ENCODE measurements around the gene CNNM2.

CNNM2 gene

DNA sequence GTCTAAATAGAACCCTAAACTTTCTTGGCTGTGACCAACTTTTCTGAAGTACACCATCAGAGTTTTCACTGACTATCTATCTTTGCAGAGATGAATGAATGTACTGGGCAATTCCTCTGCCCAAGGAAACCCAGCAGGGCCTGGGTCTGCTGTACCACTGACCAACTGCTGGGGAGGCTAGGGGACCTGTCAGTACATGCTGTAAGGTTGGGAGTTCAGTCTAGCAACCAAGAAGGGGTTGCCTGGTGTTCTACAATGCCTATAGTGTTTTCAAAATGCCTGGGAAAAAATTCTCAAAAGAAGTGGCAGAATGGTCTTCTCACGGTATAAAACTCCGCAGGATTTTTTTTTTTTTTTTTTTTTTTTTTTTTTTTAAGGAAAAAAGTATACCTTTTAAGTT is 168.7 kb downstream of the CNNM2 start (continued):
- TF ChIP-seq ZNF473 (tag by site-specific recombination; IDR thresholded peaks at IDR 0.05) (no peak), OSR2 (tag by site-specific recombination; IDR thresholded peaks at IDR 0.05) (no peak), ZNF501 (tag by site-specific recombination; IDR thresholded peaks at IDR 0.05) (no peak), ZNF792 (tag by site-specific recombination; IDR thresholded peaks at IDR 0.05) (no peak), ZNF394 (tag by site-specific recombination; IDR thresholded peaks at IDR 0.05; ENCODE audit: borderline replicate concordance) (no peak)

DNA sequence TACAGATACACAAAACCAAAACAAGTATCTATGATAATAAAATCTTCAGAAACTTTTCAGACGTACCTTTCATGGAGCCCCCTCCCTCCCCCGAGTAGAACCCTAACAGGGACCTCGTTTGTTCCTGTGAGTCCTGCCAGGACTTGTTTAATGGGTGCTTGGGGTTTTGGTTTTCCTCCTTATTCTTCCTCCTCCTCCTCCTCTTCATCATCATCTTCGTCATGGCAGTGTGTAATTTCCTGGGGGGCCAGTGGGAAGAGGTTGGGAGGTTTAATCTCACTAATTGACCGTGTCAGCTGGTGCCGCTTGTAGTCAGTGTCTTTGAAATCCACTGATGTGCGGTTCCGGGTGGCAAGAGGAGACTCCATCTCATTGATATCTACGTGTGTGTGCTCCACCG is 171.4 kb downstream of the CNNM2 start:
- peak; percentile 91 for TF ChIP-seq ZNF513 (tag by site-specific recombination; IDR thresholded peaks at IDR 0.05)
- TF ChIP-seq ZNF670 (tag by site-specific recombination; IDR thresholded peaks at IDR 0.05; ENCODE audit: low read depth) = no peak
- Histone ChIP-seq H3K36me3 (ENCODE audit: control insufficient read depth in 2 of 2, insufficient read depth in 1 of 2, low read length in 2 of 2) (peaks cover 21 to 93% of the 10 kb centered on the region in 2 experiments), H3K9me3 (ENCODE audit: control insufficient read depth, insufficient read depth, low read depth, low read length) (no peaks in the 10 kb centered on the region), H3K27ac (ENCODE audit: extremely low read depth, low read depth, low read length) (no peak overlapping the region), H3K4me1 (ENCODE audit: control insufficient read depth, insufficient read depth, low read length) (no peaks in the 10 kb centered on the region), H3K4me3 (ENCODE audit: low read depth, low read length) (no peak overlapping the region)
- ChIA-PET POLR2A (no interaction called here), CTCF (interaction anchor here (0.7 kb wide), 2 partner anchors 155 to 504 kb away, joined by 3 read pairs; no protein-coding TSS in a partner anchor)

DNA sequence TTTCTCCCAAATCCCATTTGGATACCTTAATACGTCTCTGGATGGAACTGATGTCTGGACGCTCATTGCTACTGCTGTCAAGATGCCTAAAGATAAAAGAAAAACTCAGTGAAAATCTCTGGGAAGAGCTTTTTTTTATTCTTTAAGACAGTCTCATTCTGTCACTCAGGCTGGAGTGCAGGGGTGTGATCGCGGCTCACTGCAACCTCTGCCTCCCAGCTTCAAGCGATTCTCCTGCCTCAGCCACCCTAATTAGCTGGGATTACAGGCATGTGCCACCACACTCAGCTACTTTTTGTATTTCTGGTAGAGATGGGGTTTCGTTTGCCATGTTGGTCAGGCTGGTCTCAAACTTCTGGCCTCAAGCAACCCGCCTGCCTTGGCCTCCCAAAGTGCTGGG is 172.8 kb downstream of the CNNM2 start:
- Histone ChIP-seq H3K36me3 (ENCODE audit: control insufficient read depth in 2 of 2, insufficient read depth in 1 of 2, low read length in 2 of 2) (peaks cover 21 to 88% of the 10 kb centered on the region in 2 experiments), H3K4me1 (ENCODE audit: control insufficient read depth, insufficient read depth, low read length) (no peaks in the 10 kb centered on the region), H3K4me3 (ENCODE audit: low read depth, low read length) (no peak overlapping the region), H3K27ac (ENCODE audit: extremely low read depth, low read depth, low read length) (no peak overlapping the region), H3K9me3 (ENCODE audit: control insufficient read depth, insufficient read depth, low read depth, low read length) (no peaks in the 10 kb centered on the region)
- ChIA-PET POLR2A (interaction anchor here (0.8 kb wide), 1 partner anchor 153 kb away, joined by 3 read pairs; no protein-coding TSS in a partner anchor), CTCF (interaction anchor here (0.7 kb wide), 1 partner anchor 861 kb away, joined by 3 read pairs; no protein-coding TSS in a partner anchor)
- TF ChIP-seq, protein P1, sequence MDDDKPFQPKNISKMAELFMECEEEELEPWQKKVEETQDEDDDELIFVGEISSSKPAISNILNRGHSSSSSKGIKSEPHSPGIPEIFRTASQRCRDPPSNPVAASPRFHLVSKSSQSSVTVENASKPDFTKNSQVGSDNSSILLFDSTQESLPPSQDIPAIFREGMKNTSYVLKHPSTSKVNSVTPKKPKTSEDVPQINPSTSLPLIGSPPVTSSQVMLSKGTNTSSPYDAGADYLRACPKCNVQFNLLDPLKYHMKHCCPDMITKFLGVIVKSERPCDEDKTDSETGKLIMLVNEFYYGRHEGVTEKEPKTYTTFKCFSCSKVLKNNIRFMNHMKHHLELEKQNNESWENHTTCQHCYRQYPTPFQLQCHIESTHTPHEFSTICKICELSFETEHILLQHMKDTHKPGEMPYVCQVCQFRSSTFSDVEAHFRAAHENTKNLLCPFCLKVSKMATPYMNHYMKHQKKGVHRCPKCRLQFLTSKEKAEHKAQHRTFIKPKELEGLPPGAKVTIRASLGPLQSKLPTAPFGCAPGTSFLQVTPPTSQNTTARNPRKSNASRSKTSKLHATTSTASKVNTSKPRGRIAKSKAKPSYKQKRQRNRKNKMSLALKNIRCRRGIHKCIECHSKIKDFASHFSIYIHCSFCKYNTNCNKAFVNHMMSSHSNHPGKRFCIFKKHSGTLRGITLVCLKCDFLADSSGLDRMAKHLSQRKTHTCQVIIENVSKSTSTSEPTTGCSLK (tag by site-specific recombination; IDR thresholded peaks at IDR 0.05) = no peak
- no peak for TF ChIP-seq ZNF184 (tag by site-specific recombination; IDR thresholded peaks at IDR 0.05)
- TF ChIP-seq KLF7 (tag by site-specific recombination; IDR thresholded peaks at IDR 0.05; ENCODE audit: borderline replicate concordance) = no peak
- no peak for TF ChIP-seq ZNF24 (tag by site-specific recombination; IDR thresholded peaks at IDR 0.05)
- no peak for TF ChIP-seq ZNF423 (tag by site-specific recombination; IDR thresholded peaks at IDR 0.05)
- TF ChIP-seq ZFP69B (tag by site-specific recombination; IDR thresholded peaks at IDR 0.05) = no peak
- TF ChIP-seq, protein P2, sequence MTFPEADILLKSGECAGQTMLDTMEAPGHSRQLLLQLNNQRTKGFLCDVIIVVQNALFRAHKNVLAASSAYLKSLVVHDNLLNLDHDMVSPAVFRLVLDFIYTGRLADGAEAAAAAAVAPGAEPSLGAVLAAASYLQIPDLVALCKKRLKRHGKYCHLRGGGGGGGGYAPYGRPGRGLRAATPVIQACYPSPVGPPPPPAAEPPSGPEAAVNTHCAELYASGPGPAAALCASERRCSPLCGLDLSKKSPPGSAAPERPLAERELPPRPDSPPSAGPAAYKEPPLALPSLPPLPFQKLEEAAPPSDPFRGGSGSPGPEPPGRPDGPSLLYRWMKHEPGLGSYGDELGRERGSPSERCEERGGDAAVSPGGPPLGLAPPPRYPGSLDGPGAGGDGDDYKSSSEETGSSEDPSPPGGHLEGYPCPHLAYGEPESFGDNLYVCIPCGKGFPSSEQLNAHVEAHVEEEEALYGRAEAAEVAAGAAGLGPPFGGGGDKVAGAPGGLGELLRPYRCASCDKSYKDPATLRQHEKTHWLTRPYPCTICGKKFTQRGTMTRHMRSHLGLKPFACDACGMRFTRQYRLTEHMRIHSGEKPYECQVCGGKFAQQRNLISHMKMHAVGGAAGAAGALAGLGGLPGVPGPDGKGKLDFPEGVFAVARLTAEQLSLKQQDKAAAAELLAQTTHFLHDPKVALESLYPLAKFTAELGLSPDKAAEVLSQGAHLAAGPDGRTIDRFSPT (tag by site-specific recombination; IDR thresholded peaks at IDR 0.05) = no peak
- TF ChIP-seq ZNF223 (tag by site-specific recombination; IDR thresholded peaks at IDR 0.05) = no peak
- TF ChIP-seq RBAK (tag by site-specific recombination; IDR thresholded peaks at IDR 0.05) = no peak
- no peak for TF ChIP-seq HOXA7 (CRISPR knock-in tag; IDR thresholded peaks at IDR 0.05; ENCODE audit: borderline replicate concordance)
- no peak for TF ChIP-seq ZNF133 (tag by site-specific recombination; IDR thresholded peaks at IDR 0.05)
- no peak for TF ChIP-seq ZNF10 (tag by site-specific recombination; IDR thresholded peaks at IDR 0.05)
- TF ChIP-seq FEZF1 (tag by site-specific recombination; IDR thresholded peaks at IDR 0.05) = no peak
- no peak for TF ChIP-seq ZNF169 (tag by site-specific recombination; IDR thresholded peaks at IDR 0.05)
- no peak for TF ChIP-seq ZNF776 (tag by site-specific recombination; IDR thresholded peaks at IDR 0.05; ENCODE audit: borderline replicate concordance)

All from HEK293 (cell line).